Measurements from ENCODE around the gene ERMP1. TPM values are rescaled to one million over a fixed set of nuclear protein-coding genes. Genes with fewer than 3 reads are reported as not detected.
A peak's percentile ranks its signal among the peaks of the same experiment; 100 is the strongest.

The ERMP1 gene
- total RNA-seq, 1 donor from 2014 or later = 23.1 TPM

GRCh38 chr9:5832071-5832537 lies 813 bp downstream of the ERMP1 start:
- no peak for DNase-seq (ENCODE audit: low spot score)
- Mint-ChIP-seq H3K27me3 (ENCODE audit: insufficient read depth) (no peaks in the 10 kb centered on the region), H3K27ac (peak overlapping the region; percentile 82), H3K36me3 (ENCODE audit: low read depth) (peaks cover 26% of the 10 kb centered on the region), H3K4me3 (peak overlapping the region; percentile 92), H3K9me3 (no peaks in the 10 kb centered on the region), H3K4me1 (ENCODE audit: low read depth) (peaks cover 65% of the 10 kb centered on the region)
- intact Hi-C loops (cut with micrococcal nuclease) = loop anchor here (1.0 to 5.0 kb wide), 5 partner anchors 45 to 925 kb away; partner anchors contain the start of genes KDM4C and RIC1

- no peak overlapping the region for H3K4me3 Mint-ChIP-seq
- peaks cover 53% of the 10 kb centered on the region for H3K4me1 Mint-ChIP-seq (ENCODE audit: low read depth)
- no peaks in the 10 kb centered on the region for H3K9me3 Mint-ChIP-seq
- peaks cover 44% of the 10 kb centered on the region for H3K36me3 Mint-ChIP-seq (ENCODE audit: low read depth)
- no peaks in the 10 kb centered on the region for H3K27me3 Mint-ChIP-seq (ENCODE audit: insufficient read depth)
- DNase-seq (ENCODE audit: low spot score) = no peak
- H3K27ac Mint-ChIP-seq = no peak overlapping the region
- intact Hi-C loops (cut with micrococcal nuclease) = no loop called here
Observed at GRCh38 chr9:5825895-5826622, 6.9 kb downstream of the ERMP1 start.

- H3K27me3 Mint-ChIP-seq (ENCODE audit: insufficient read depth) = no peaks in the 10 kb centered on the region
- intact Hi-C loops (cut with micrococcal nuclease) = no loop called here
- no peaks in the 10 kb centered on the region for H3K9me3 Mint-ChIP-seq
- H3K4me1 Mint-ChIP-seq (ENCODE audit: low read depth) = peaks cover 45% of the 10 kb centered on the region
- DNase-seq (ENCODE audit: low spot score) = no peak
- H3K4me3 Mint-ChIP-seq = no peak overlapping the region
- peak overlapping the region; percentile 52 for H3K27ac Mint-ChIP-seq
- peaks cover 45% of the 10 kb centered on the region for H3K36me3 Mint-ChIP-seq (ENCODE audit: low read depth)
Observed at GRCh38 chr9:5825223-5825622, 7.7 kb downstream of the ERMP1 start.

GRCh38 chr9:5820425-5820824 lies 12.5 kb downstream of the ERMP1 start:
- intact Hi-C loops (cut with micrococcal nuclease) = no loop called here
- peaks cover 22% of the 10 kb centered on the region for H3K4me1 Mint-ChIP-seq (ENCODE audit: low read depth)

GRCh38 chr9:5819174-5819573 lies 13.7 kb downstream of the ERMP1 start:
- Mint-ChIP-seq H3K27me3 (ENCODE audit: insufficient read depth) (no peaks in the 10 kb centered on the region), H3K4me1 (ENCODE audit: low read depth) (peaks cover 20% of the 10 kb centered on the region), H3K9me3 (no peaks in the 10 kb centered on the region), H3K27ac (no peak overlapping the region), H3K4me3 (no peak overlapping the region), H3K36me3 (ENCODE audit: low read depth) (peaks cover 36% of the 10 kb centered on the region)
- intact Hi-C loops (cut with micrococcal nuclease) = no loop called here
- no peak for DNase-seq (ENCODE audit: low spot score)

More at GRCh38 chr9:5820425-5820824, 12.5 kb downstream of the ERMP1 start:
- Mint-ChIP-seq H3K27ac (no peak overlapping the region), H3K4me3 (no peak overlapping the region), H3K9me3 (no peaks in the 10 kb centered on the region), H3K36me3 (ENCODE audit: low read depth) (peaks cover 39% of the 10 kb centered on the region), H3K27me3 (ENCODE audit: insufficient read depth) (no peaks in the 10 kb centered on the region)
- no peak for DNase-seq (ENCODE audit: low spot score)

GRCh38 chr9:5818424-5819142 lies 14.3 kb downstream of the ERMP1 start:
- intact Hi-C loops (cut with micrococcal nuclease) = no loop called here
- no peak overlapping the region for H3K27ac Mint-ChIP-seq
- no peaks in the 10 kb centered on the region for H3K9me3 Mint-ChIP-seq
- peaks cover 38% of the 10 kb centered on the region for H3K36me3 Mint-ChIP-seq (ENCODE audit: low read depth)
- H3K4me3 Mint-ChIP-seq = no peak overlapping the region
- DNase-seq (ENCODE audit: low spot score) = no peak
- no peaks in the 10 kb centered on the region for H3K27me3 Mint-ChIP-seq (ENCODE audit: insufficient read depth)
- peaks cover 15% of the 10 kb centered on the region for H3K4me1 Mint-ChIP-seq (ENCODE audit: low read depth)

GRCh38 chr9:5817862-5818261 lies 15.1 kb downstream of the ERMP1 start:
- DNase-seq (ENCODE audit: low spot score) = no peak
- Mint-ChIP-seq H3K36me3 (ENCODE audit: low read depth) (peaks cover 35% of the 10 kb centered on the region), H3K27me3 (ENCODE audit: insufficient read depth) (no peaks in the 10 kb centered on the region), H3K27ac (no peak overlapping the region), H3K9me3 (no peaks in the 10 kb centered on the region), H3K4me3 (no peak overlapping the region), H3K4me1 (ENCODE audit: low read depth) (peaks cover 13% of the 10 kb centered on the region)
- intact Hi-C loops (cut with micrococcal nuclease) = no loop called here

- Mint-ChIP-seq H3K36me3 (ENCODE audit: low read depth) (peaks cover 42% of the 10 kb centered on the region), H3K4me3 (no peak overlapping the region), H3K4me1 (ENCODE audit: low read depth) (peaks cover 13% of the 10 kb centered on the region), H3K9me3 (no peaks in the 10 kb centered on the region), H3K27me3 (ENCODE audit: insufficient read depth) (no peaks in the 10 kb centered on the region), H3K27ac (no peak overlapping the region)
- no peak for DNase-seq (ENCODE audit: low spot score)
- intact Hi-C loops (cut with micrococcal nuclease) = no loop called here
Observed at GRCh38 chr9:5815461-5815860, 17.5 kb downstream of the ERMP1 start.

GRCh38 chr9:5813824-5814223 lies 19.1 kb downstream of the ERMP1 start:
- Mint-ChIP-seq H3K27ac (no peak overlapping the region), H3K27me3 (ENCODE audit: insufficient read depth) (no peaks in the 10 kb centered on the region), H3K4me1 (ENCODE audit: low read depth) (peaks cover 13% of the 10 kb centered on the region), H3K36me3 (ENCODE audit: low read depth) (peaks cover 45% of the 10 kb centered on the region), H3K9me3 (no peaks in the 10 kb centered on the region), H3K4me3 (no peak overlapping the region)
- DNase-seq (ENCODE audit: low spot score) = no peak
- intact Hi-C loops (cut with micrococcal nuclease) = no loop called here

- H3K27me3 Mint-ChIP-seq (ENCODE audit: insufficient read depth) = no peaks in the 10 kb centered on the region
- H3K4me3 Mint-ChIP-seq = no peak overlapping the region
- H3K27ac Mint-ChIP-seq = no peak overlapping the region
- peaks cover 47% of the 10 kb centered on the region for H3K36me3 Mint-ChIP-seq (ENCODE audit: low read depth)
- DNase-seq (ENCODE audit: low spot score) = no peak
- peaks cover 10% of the 10 kb centered on the region for H3K4me1 Mint-ChIP-seq (ENCODE audit: low read depth)
- H3K9me3 Mint-ChIP-seq = no peaks in the 10 kb centered on the region
- intact Hi-C loops (cut with micrococcal nuclease) = no loop called here
Observed at GRCh38 chr9:5811751-5812150, 21.2 kb downstream of the ERMP1 start.

GRCh38 chr9:5805478-5805877 lies 27.4 kb downstream of the ERMP1 start:
- Mint-ChIP-seq H3K9me3 (no peaks in the 10 kb centered on the region), H3K27me3 (ENCODE audit: insufficient read depth) (no peaks in the 10 kb centered on the region), H3K36me3 (ENCODE audit: low read depth) (peaks cover 34% of the 10 kb centered on the region), H3K4me3 (no peak overlapping the region), H3K27ac (peak overlapping the region; percentile 32), H3K4me1 (ENCODE audit: low read depth) (peaks cover 4% of the 10 kb centered on the region)
- intact Hi-C loops (cut with micrococcal nuclease) = no loop called here
- no peak for DNase-seq (ENCODE audit: low spot score)

GRCh38 chr9:5801739-5802113 lies 31.2 kb downstream of the ERMP1 start:
- Mint-ChIP-seq H3K36me3 (ENCODE audit: low read depth) (peaks cover 28% of the 10 kb centered on the region), H3K4me1 (ENCODE audit: low read depth) (peaks cover 17% of the 10 kb centered on the region), H3K9me3 (no peaks in the 10 kb centered on the region), H3K4me3 (no peak overlapping the region), H3K27me3 (ENCODE audit: insufficient read depth) (no peaks in the 10 kb centered on the region), H3K27ac (no peak overlapping the region)
- intact Hi-C loops (cut with micrococcal nuclease) = no loop called here
- DNase-seq (ENCODE audit: low spot score) = no peak

GRCh38 chr9:5800969-5801738 lies 31.8 kb downstream of the ERMP1 start:
- no peak overlapping the region for H3K4me3 Mint-ChIP-seq
- no peaks in the 10 kb centered on the region for H3K27me3 Mint-ChIP-seq (ENCODE audit: insufficient read depth)
- H3K9me3 Mint-ChIP-seq = no peaks in the 10 kb centered on the region
- no peak for DNase-seq (ENCODE audit: low spot score)
- H3K36me3 Mint-ChIP-seq (ENCODE audit: low read depth) = peaks cover 34% of the 10 kb centered on the region
- intact Hi-C loops (cut with micrococcal nuclease) = no loop called here
- no peak overlapping the region for H3K27ac Mint-ChIP-seq
- peaks cover 23% of the 10 kb centered on the region for H3K4me1 Mint-ChIP-seq (ENCODE audit: low read depth)

Data from activated T-helper 1 cell treated with anti-CD3 and anti-CD28 coated beads, Interleukin-12 subunit alpha, Interleukin-12 subunit beta, Interleukin-2, Interleukin-4 antibody, amounts not matched to agents 30 ng/mL and 10 ng/mL and 1 ng/mL, durations not matched to agents 14 hours and 24 hours and 36 hours (primary cell).